ENCODE results near the gene VSTM4. TPM values are rescaled to one million over a fixed set of nuclear protein-coding genes. Genes with fewer than 3 reads are reported as not detected.

Gene VSTM4
- total RNA-seq, 4 donors from 2014 or later, result 4.0 to 6.0 (median 4.6) TPM

DNA sequence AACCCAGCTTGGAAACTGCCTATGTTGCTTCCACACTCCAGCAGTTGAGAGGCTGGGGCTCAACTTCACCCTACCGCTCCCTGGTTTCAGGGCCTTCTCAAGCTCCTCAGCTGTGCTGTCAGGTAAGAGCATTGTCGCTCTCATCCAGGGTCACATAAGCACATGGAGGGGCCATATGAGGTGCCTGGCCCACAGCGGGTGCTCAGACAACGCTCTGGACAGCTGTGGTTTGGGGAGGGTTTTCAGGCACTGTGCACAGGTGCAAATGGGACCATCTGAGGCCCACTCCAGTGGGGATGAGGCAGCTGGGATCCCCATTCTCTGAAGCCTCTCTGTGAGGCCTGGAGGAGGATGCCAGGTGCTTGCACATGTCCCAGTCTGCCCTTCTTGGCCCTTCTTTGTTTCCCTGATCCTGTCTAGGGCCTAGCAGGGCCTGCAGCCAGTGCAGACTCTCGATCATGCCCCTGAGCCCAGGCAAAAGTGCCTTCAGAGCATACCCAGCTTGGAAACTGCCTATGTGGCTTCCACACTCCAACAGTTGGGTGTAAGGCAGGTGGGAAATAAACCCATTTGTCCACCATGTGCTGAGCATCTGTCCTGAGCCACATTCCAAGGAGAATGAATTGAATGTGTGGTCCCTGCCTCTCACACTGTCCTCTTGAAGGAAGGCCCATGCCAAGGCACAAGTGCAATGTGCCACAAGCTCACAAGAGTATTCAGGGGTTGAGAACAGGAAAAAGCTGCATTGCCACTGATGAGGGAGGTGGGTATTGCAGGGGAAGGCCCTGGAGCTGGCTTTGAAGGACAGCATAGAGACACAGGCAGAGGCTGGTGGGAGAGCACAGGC lies 40.3 kb downstream of the VSTM4 start:
- DNase-seq (ENCODE audit: low spot score in 2 of 2), result no peak

DNA sequence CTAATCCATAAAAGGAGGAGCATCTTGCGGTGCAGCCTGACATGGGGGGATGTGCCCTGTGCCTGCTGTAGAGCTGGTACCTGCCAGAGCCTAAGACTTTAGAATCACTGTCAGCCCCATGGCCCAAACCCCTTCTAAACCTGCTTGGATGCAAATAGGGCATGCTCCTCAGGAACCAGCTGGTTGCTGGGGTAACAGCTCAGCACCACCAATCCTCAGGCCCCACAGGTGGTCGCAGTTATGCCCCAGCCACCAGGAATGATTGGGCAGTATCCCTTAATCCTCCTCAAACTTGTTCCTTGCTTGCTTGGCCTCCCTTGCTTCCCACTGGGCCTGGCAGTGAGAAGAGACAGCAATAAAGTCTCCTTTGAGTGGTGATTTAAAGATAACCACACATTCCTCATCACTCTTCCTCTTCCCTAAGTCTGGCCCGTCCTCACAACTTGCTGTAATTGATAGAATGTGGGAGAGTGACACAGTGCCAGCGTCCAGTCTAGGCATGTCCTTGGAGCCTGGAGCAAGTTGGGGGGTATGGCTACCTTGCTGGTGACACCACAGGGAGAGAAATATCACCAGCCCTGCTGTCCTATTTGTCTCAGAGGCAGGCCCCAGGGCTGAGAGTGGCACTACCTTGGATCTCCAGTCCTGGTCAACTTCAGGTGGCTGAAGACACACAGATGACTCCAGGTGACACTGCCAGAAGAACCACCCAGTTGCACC lies 43.0 kb downstream of the VSTM4 start:
- Histone ChIP-seq H3K4me3 (no peak overlapping the region), H3K9me3 (no peaks in the 10 kb centered on the region), H3K36me3 (peaks cover 7% of the 10 kb centered on the region), H3K27ac (no peak overlapping the region), H3K4me1 (peaks cover 16% of the 10 kb centered on the region), H3K27me3 (no peaks in the 10 kb centered on the region)
- DNase-seq (ENCODE audit: low spot score in 2 of 2), result no peak
- TF ChIP-seq POLR2AphosphoS5 (IDR thresholded peaks at IDR 0.05), result no peak
- 82% methylated on average over 3 of the region's 4 CpGs for WGBS

More for the DNA sequence above, 40.3 kb downstream of the VSTM4 start:
- Histone ChIP-seq H3K27ac (no peak overlapping the region), H3K36me3 (peaks cover 7% of the 10 kb centered on the region), H3K27me3 (no peaks in the 10 kb centered on the region), H3K4me1 (peaks cover 27% of the 10 kb centered on the region), H3K4me3 (no peak overlapping the region), H3K9me3 (no peaks in the 10 kb centered on the region)
- no peak for TF ChIP-seq POLR2A (IDR thresholded peaks at IDR 0.05)
- no peak for TF ChIP-seq CTCF (IDR thresholded peaks at IDR 0.05)
- no peak for TF ChIP-seq POLR2AphosphoS5 (IDR thresholded peaks at IDR 0.05)
- no peak for TF ChIP-seq EP300 (IDR thresholded peaks at IDR 0.05)
- 96% methylated on average over 3 of the region's 5 CpGs for WGBS

GRCh38 chr10:49071160-49071761 lies 44.1 kb downstream of the VSTM4 start:
- no peaks in the 10 kb centered on the region for H3K27me3 ChIP-seq
- H3K9me3 ChIP-seq, result no peaks in the 10 kb centered on the region
- H3K4me1 ChIP-seq, result peaks cover 16% of the 10 kb centered on the region
- WGBS, result 37% methylated on average over 7 of the region's 7 CpGs
- H3K27ac ChIP-seq, result no peak overlapping the region
- no peak overlapping the region for H3K4me3 ChIP-seq
- TF ChIP-seq CTCF (IDR thresholded peaks at IDR 0.05) (no peak), POLR2AphosphoS5 (IDR thresholded peaks at IDR 0.05) (no peak)
- no peak for DNase-seq (ENCODE audit: low spot score in 2 of 2)
- H3K36me3 ChIP-seq, result peaks cover 1% of the 10 kb centered on the region

- H3K27ac ChIP-seq, result no peak overlapping the region
- TF ChIP-seq POLR2AphosphoS5 (IDR thresholded peaks at IDR 0.05) (no peak), POLR2A (IDR thresholded peaks at IDR 0.05) (no peak), EP300 (IDR thresholded peaks at IDR 0.05) (no peak), CTCF (IDR thresholded peaks at IDR 0.05) (no peak)
- no peaks in the 10 kb centered on the region for H3K9me3 ChIP-seq
- no peak for DNase-seq (ENCODE audit: low spot score in 2 of 2)
- no peak overlapping the region for H3K4me3 ChIP-seq
- no peaks in the 10 kb centered on the region for H3K36me3 ChIP-seq
- H3K27me3 ChIP-seq, result no peaks in the 10 kb centered on the region
- WGBS, result 92% methylated on average over 4 of the region's 4 CpGs
- peaks cover 16% of the 10 kb centered on the region for H3K4me1 ChIP-seq
Observed at GRCh38 chr10:49070701-49071100, 44.6 kb downstream of the VSTM4 start.

DNA sequence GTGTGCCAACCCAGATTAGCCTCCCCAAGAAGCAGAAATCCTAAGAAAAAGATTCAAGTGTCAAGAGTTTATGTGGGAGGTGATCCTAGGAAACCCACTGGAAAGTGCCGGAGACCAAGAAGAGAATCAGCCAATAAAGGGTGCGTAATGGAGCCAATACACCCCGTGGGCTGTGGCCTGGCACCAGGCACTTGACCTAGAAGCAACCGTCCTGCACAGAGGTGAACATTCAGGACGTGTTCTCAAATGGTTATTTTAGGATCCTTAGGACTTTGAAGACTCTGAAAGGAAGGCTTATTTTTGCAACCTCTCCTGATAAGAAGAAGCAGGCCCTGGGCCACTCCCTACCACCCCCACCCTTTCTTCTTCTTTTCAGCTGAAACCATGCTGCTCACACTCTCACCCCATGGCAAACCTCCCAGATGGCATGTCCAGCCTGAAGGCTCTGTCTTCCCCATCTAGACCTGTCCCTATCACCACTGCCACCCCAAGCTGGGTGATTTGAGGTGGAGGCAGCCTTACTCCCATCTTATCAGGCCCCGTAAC lies 46.6 kb downstream of the VSTM4 start:
- no peak for DNase-seq (ENCODE audit: low spot score in 2 of 2)
- Histone ChIP-seq H3K4me3 (no peak overlapping the region), H3K4me1 (peaks cover 16% of the 10 kb centered on the region), H3K9me3 (no peaks in the 10 kb centered on the region), H3K27me3 (no peaks in the 10 kb centered on the region), H3K36me3 (no peaks in the 10 kb centered on the region), H3K27ac (no peak overlapping the region)
- 72% methylated on average over 6 of the region's 6 CpGs for WGBS
- TF ChIP-seq CTCF (IDR thresholded peaks at IDR 0.05), result no peak
- no peak for TF ChIP-seq POLR2A (IDR thresholded peaks at IDR 0.05)
- no peak for TF ChIP-seq POLR2AphosphoS5 (IDR thresholded peaks at IDR 0.05)
- TF ChIP-seq EP300 (IDR thresholded peaks at IDR 0.05), result no peak

All from suprapubic skin (tissue), 4 donors.